GM18870 (cell line): Measurements from ENCODE around the gene NCOA5.

Source experiments
- ATAC-seq: cut with Tn5 transposase; IDR thresholded peaks from one replicate; pipeline ENCODE4 v1.9.1; 2021; ENCODE audit warnings: moderate library complexity; ENCODE audit not compliant: unreplicated experiment

The NCOA5 gene

GRCh38 chr20:46089417-46090388 is at the start of gene NCOA5:
NCOA5 (minus strand) TSS chr20:46089962; CDS start chr20:46079424, 10,538 bp downstream.
- peak; percentile 71 for ATAC-seq

- no peak for ATAC-seq
These were observed 49.6 kb upstream of the NCOA5 start for GRCh38 chr20:46139266-46139889.

GRCh38 chr20:46137816-46138215 is 48.1 kb upstream of the NCOA5 start:
- ATAC-seq = no peak

- ATAC-seq = no peak
These were observed 46.3 kb upstream of the NCOA5 start for GRCh38 chr20:46135856-46136633.

- ATAC-seq = no peak
These were observed 45.0 kb upstream of the NCOA5 start for GRCh38 chr20:46134716-46135115.

GRCh38 chr20:46133886-46134654 is 44.3 kb upstream of the NCOA5 start:
- ATAC-seq = no peak

- ATAC-seq = no peak
These were observed 43.0 kb upstream of the NCOA5 start for GRCh38 chr20:46132705-46133120.

GRCh38 chr20:46131396-46131795 is 41.6 kb upstream of the NCOA5 start:
- ATAC-seq = no peak

- no peak for ATAC-seq
These were observed 40.8 kb upstream of the NCOA5 start for GRCh38 chr20:46130534-46130933.

- ATAC-seq = no peak
These were observed 40.3 kb upstream of the NCOA5 start for GRCh38 chr20:46129955-46130481.

- no peak for ATAC-seq
These were observed 38.8 kb upstream of the NCOA5 start for GRCh38 chr20:46128310-46129151.

GRCh38 chr20:46127396-46128010 is 37.7 kb upstream of the NCOA5 start:
- no peak for ATAC-seq

- ATAC-seq = no peak
These were observed 36.8 kb upstream of the NCOA5 start for GRCh38 chr20:46126440-46127056.

GRCh38 chr20:46123482-46124245 is 33.9 kb upstream of the NCOA5 start:
- no peak for ATAC-seq

- no peak for ATAC-seq
These were observed 33.0 kb upstream of the NCOA5 start for GRCh38 chr20:46122516-46123481.

GRCh38 chr20:46122071-46122470 is 32.3 kb upstream of the NCOA5 start:
- ATAC-seq = no peak
